Measurements from ENCODE around the gene HOXB2.

- TF ChIP-seq EZH2 (IDR thresholded peaks at IDR 0.05; ENCODE audit: low read depth, unreplicated experiment): no peak
- no peak for TF ChIP-seq CTCF (conservative IDR thresholded peaks at IDR 0.05; ENCODE audit: low read depth in 2 of 2)
- no peak for TF ChIP-seq EZH2phosphoT487 (IDR thresholded peaks at IDR 0.05; ENCODE audit: unreplicated experiment)
- no peak for TF ChIP-seq NANOG (IDR thresholded peaks at IDR 0.05; ENCODE audit: borderline replicate concordance)
- no peak for TF ChIP-seq STAT1 (IDR thresholded peaks at IDR 0.05; ENCODE audit: unreplicated experiment)
- TF ChIP-seq POLR2AphosphoS5 (IDR thresholded peaks at IDR 0.05; ENCODE audit: low read depth): no peak
- TF ChIP-seq REST (IDR thresholded peaks at IDR 0.05; ENCODE audit: unreplicated experiment): no peak
- TF ChIP-seq CREB1 (CRISPR knock-in tag; IDR thresholded peaks at IDR 0.05; ENCODE audit: low read depth): no peak
- no peak for TF ChIP-seq JUNB (IDR thresholded peaks at IDR 0.05; ENCODE audit: unreplicated experiment)
- no peak for TF ChIP-seq ETS1 (IDR thresholded peaks at IDR 0.05)
- TF ChIP-seq ZNF114 (CRISPR knock-in tag; IDR thresholded peaks at IDR 0.05): no peak
- TF ChIP-seq ZNF462 (CRISPR knock-in tag; IDR thresholded peaks at IDR 0.05): no peak
- no peak for TF ChIP-seq ZNF331 (CRISPR knock-in tag; IDR thresholded peaks at IDR 0.05; ENCODE audit: low read depth)
Measured at GRCh38 chr17:48567209-48567608, 22.3 kb upstream of the HOXB2 start.

Data from GM23338 (cell line).